Neutrophil (primary cell): Measurements from ENCODE around the gene B3GNT5.

ENCODE experiments used
- H3K27ac ChIP-seq: fragments of 200-600 bp; sonication (generic); 2 replicates; pipeline ENCODE4 v1.5.1; 2016; ENCODE audit warnings: mild to moderate bottlenecking, moderate library complexity
- H3K27me3 ChIP-seq: fragments of 200-600 bp; sonication (generic); 2 replicates; pipeline ENCODE4 v1.6.0; 2016; ENCODE audit warnings: mild to moderate bottlenecking
- H3K36me3 ChIP-seq: fragments of 200-600 bp; sonication (generic); 2 replicates; pipeline ENCODE4 v1.5.1; 2017
- H3K4me1 ChIP-seq, 2 experiments: fragments of 200-600 bp in 1 of 2; sonication (generic) in 1 of 2; 1 replicate in 1 of 2; 2 replicates in 1 of 2; pipeline versions ENCODE4 v1.5.1 to v1.6.1; 2013 to 2016; ENCODE audit warnings: low read depth in 1 of 2, low read length in 1 of 2, mild to moderate bottlenecking in 1 of 2, moderate library complexity in 1 of 2; ENCODE audit not compliant: control insufficient read depth in 1 of 2, insufficient read depth in 1 of 2
- H3K4me3 ChIP-seq, 2 experiments: fragments of 200-600 bp in 1 of 2; sonication (generic) in 1 of 2; 1 replicate in 1 of 2; 2 replicates in 1 of 2; pipeline ENCODE4 v1.5.1; 2013 to 2016; ENCODE audit warnings: low read depth in 1 of 2, low read length in 1 of 2, mild to moderate bottlenecking in 1 of 2, moderate library complexity in 1 of 2
- H3K9me3 ChIP-seq: fragments of 200-600 bp; sonication (generic); 2 replicates; pipeline ENCODE4 v1.5.1; 2016
- CTCF ChIP-seq: fragments of 200-600 bp; sonication (generic); IDR thresholded peaks from 2 replicates; pipeline ENCODE4 v1.5.1; 2016; ENCODE audit warnings: antibody characterized with exemption

Gene B3GNT5

DNA sequence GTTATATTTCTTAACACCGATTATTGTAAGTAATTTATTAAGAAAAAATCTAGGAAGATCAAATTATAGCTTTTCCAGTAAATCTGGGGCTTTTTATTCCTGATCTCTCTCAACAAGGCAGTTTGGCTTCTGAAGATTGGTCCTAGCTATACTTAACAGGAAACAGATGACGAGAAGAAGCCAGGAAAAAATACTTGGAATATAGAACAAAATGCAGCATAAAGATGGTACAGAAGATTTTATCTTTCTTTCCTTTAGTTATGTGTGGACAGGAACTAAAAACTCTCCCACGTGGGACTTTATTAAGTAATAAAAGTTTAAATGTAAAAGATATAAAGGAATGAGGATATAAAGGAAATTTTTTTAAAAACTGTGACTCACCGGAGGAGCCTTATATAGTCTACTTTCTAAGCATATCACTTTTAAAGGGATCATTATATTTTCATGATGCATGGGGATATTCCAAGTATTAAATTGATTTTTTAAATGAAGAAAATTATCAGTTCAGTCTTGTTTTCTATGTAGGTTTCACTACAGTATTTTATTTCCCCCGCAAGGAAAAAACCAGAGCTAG lies 8.2 kb downstream of the B3GNT5 start:
- H3K27me3 ChIP-seq, result no peaks in the 10 kb centered on the region
- H3K4me3 ChIP-seq, result no peak overlapping the region
- no peak for TF ChIP-seq CTCF
- H3K27ac ChIP-seq, result peak overlapping the region; percentile 87
- peaks cover 3% of the 10 kb centered on the region for H3K36me3 ChIP-seq
- peaks cover 55 to 60% of the 10 kb centered on the region in 2 experiments for H3K4me1 ChIP-seq
- H3K9me3 ChIP-seq, result no peaks in the 10 kb centered on the region

DNA sequence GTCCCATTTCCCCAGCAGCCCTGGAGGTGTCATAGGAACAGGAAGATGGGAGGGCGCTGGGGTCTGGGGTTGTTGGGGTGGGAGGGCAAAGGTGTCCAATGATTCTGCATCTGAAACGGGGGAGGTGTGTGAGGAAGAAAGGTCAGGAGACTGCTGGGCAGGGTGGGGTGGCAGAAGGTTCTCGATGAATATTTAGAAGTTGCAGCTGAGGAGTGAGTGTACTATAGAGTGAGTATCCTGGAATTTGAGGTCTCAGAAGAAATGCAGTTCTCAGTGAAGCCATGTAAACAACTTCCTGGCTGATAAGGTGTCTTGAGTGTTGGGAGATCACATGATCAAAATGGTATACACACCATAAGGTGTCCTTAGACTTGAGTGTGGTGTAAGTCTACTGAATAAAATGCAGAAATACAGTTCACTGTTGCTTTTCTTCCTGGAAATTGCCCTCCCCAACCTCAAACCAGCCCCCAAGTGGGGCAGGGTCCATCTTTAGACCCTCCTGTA lies 9.9 kb downstream of the B3GNT5 start:
- Histone ChIP-seq H3K9me3 (no peaks in the 10 kb centered on the region), H3K4me3 (no peak overlapping the region), H3K27ac (peak overlapping the region; percentile 52), H3K27me3 (no peaks in the 10 kb centered on the region), H3K4me1 (peaks cover 54 to 55% of the 10 kb centered on the region in 2 experiments), H3K36me3 (no peaks in the 10 kb centered on the region)
- TF ChIP-seq CTCF, result no peak

DNA sequence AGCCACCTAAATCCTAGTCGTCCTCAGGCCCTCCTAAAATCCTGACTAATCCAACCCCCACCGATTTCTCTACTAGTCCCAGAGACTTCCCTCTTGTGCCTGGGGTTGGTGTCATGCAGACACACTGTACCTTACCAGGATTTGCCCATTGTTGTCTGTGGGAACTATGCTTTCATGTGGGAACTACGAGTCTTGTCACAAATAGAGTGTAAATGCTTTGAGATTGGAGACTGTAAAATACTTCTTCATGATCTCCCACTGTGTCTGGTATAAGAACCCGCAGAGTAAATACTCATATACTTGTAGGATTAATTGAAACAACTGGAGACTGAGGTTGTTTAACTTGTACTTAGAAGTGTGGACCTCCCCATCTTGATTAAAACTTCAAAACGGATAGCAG lies 11.2 kb downstream of the B3GNT5 start:
- Histone ChIP-seq H3K9me3 (no peaks in the 10 kb centered on the region), H3K4me3 (no peak overlapping the region), H3K27ac (peak overlapping the region; percentile 52), H3K36me3 (no peaks in the 10 kb centered on the region), H3K27me3 (no peaks in the 10 kb centered on the region), H3K4me1 (peaks cover 44 to 52% of the 10 kb centered on the region in 2 experiments)
- no peak for TF ChIP-seq CTCF

- Histone ChIP-seq H3K4me1 (peaks cover 35 to 43% of the 10 kb centered on the region in 2 experiments), H3K36me3 (peaks cover 7% of the 10 kb centered on the region), H3K9me3 (no peaks in the 10 kb centered on the region), H3K27ac (peak overlapping the region; percentile 52), H3K4me3 (no peak overlapping the region), H3K27me3 (no peaks in the 10 kb centered on the region)
- TF ChIP-seq CTCF, result no peak
Observed at GRCh38 chr3:183265157-183265642, 12.1 kb downstream of the B3GNT5 start.

DNA sequence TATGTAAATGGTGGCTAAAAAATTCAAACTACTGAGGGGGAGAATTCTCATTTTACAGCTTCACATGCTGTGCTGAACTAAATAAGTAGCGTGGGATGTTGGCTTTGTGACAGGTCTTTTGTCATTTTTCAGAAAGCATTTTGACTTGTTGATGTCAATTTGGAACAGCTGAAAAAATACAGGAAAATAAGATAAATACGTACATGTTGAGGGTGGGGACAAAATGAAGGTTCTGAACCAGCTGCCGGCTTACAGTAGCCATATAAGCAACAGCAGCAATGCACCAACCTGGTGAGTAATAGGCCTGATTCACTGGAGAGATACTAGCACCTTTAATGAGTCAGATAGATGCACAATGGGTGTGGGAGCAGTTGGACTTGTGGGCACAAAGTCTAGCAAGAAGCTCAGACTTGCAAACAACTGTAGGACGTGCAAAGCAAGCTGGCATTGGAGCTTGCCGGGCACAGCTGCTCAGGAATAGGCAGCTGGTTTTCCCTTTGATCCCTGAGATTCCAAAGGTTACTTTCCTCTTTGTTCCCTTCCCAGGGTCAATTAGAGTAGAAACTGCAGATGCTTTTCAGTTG lies 12.9 kb downstream of the B3GNT5 start:
- no peak for TF ChIP-seq CTCF
- Histone ChIP-seq H3K4me3 (no peak overlapping the region), H3K27ac (no peak overlapping the region)

More for the DNA sequence above, 12.9 kb downstream of the B3GNT5 start:
- peaks cover 28 to 35% of the 10 kb centered on the region in 2 experiments for H3K4me1 ChIP-seq
- no peaks in the 10 kb centered on the region for H3K9me3 ChIP-seq
- peaks cover 14% of the 10 kb centered on the region for H3K36me3 ChIP-seq
- no peaks in the 10 kb centered on the region for H3K27me3 ChIP-seq
